GM18907 (cell line): ENCODE results near the gene APLNR.

Source experiments
- ATAC-seq: cut with Tn5 transposase; IDR thresholded peaks from one replicate; pipeline ENCODE4 v1.9.1; 2021; ENCODE audit warnings: mild to moderate bottlenecking, moderate library complexity; ENCODE audit not compliant: unreplicated experiment

Gene APLNR

DNA sequence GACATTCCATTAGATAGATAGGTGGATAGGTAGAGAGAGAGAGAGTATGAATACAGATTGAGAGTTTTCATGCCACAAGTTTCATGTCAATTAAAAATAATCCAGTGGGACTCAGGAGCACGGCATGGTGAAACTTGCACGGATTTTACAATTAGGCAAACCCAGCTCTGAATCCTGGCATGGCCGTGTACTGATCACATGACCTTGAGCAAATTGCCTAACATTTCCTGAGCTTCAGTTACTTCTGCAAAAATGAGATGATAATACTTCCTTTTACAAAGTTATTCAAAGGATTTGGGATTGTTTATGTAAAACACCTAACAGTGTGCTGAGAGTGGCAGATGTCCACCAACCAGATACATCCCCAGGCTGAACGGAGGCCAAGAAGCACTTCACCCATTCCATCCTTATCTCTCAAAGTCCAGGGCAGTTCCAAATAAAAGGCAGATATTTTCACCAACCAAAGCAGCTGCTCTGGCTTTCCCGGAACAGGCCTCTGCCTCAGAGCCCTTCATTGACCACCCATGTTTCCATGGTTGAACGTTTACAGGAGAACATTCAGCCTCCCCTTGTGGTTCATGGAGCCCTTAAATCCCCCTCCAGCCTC, 17.9 kb downstream of the APLNR start:
- no peak for ATAC-seq

DNA sequence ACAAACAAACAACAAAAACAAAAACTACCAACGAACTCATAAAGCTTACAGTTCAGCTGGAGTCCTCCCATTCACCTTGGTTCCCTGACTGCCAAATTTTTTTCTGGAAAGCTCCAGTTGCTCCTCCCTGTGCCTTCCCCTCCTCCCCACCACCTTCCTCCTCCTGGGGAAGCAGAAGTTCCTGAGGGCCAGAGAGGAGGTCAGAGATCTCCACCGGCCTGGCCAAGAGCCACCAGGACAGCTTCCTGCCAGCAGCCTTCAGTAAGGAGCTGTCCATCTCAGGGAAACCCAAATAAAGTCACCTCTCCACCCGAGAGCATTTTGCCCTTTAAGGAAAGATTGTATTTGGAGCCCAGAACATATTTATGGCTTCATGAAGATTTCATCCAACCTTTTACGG, 20.0 kb downstream of the APLNR start:
- no peak for ATAC-seq

DNA sequence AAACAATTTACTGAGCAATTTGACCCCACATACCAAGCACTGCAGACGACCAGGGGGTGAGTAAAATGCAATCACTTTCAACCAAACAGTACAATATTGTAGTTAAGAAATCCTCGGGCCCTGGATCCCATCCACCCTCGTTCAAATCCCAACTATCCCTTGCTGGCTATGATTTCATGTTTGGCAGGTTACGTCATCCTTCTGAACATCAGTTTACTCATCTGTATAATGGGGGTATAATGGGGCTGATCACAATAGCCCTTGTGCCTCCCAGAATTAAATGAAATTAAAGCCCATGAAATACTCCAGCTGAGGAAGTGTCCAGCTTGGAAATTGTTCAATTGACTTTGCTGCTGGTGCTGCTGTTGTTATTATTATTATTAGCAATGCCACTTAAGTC, 20.6 kb downstream of the APLNR start:
- no peak for ATAC-seq

DNA sequence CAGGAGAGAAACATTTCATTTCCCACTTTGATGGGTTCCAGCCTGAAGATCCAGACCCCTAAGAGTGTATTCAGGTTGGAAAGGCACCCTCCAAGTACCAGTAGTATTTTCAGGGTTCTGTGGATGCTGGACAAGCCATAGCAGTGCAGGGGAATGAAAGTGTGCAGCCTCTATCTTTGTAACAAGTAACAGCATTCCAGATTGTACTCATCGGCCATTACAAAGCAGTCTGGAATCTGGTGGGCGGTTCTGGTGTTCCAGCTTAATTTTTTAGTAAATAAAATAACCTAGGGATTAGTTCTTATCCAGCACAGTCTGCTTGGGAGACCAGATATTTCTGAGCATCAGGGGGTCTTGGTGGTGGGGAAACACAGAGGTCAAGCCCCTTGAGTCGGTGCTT, 22.6 kb downstream of the APLNR start:
- no peak for ATAC-seq

DNA sequence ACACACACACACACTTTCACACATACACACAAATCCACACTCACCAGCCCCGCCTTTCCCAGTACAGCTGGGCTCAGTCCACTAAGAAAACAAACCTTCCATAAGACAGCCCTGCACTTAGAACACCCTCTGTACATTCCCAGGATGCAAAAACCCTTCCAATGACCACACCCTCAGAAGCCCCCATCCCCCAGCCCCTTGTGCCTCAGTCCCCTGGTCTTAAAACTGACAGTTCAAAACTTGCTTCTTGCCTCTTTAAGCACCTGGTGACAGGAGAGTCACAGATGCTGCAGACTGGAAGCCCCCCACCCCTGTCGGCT, 23.0 kb downstream of the APLNR start:
- ATAC-seq, result no peak

DNA sequence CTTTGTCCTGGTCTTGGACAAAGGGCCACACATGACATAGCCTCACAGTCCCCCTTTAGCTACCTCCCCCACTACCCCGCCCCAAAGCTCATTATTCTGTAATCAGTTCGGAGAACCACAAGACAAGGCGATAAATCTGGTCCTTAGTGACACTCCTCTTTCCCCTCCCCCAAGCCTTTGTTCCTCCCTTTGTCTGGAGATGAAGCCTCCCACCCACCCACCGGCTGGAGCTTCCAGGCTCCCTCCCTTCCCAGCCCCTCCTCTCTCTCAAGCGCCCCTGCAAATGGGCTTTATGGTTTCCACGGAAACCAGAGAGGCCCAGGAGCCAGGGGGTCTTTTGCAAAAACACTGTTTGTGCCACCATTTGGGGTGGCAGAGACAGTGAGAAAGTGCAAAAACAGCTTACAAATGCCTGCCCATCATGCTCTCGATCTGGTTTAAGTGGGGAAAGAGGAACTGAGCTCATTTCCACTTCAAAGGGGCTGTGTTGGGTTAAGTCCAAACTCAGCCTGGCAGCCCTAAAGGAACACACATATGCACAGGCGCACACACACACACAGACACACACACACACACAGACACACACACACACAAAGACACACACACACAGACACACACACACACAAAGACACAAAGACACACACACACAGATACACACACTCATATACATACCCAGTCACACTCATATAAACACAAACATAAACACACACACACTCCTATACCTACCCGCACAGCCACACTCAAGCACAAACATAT, 23.5 kb downstream of the APLNR start:
- no peak for ATAC-seq

DNA sequence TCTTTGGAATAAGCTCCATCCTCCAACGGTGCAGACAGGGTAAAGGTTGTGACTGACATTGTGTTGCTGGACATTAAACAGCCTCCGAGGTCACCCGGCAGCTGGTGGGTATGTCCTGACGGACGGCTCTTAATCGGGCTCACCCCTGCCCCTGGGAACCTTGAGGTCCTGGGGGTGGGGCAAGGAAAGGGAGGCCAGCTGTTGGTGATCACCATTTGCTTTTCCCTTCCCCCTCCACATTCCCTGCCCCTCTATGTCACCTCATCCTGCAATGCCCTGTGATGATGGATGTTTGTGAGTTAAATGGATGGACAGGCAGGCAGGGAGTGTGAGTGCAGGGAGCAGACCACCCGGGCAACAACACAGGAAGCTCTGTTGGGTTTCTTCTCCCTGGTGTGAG, 26.3 kb downstream of the APLNR start:
- no peak for ATAC-seq

DNA sequence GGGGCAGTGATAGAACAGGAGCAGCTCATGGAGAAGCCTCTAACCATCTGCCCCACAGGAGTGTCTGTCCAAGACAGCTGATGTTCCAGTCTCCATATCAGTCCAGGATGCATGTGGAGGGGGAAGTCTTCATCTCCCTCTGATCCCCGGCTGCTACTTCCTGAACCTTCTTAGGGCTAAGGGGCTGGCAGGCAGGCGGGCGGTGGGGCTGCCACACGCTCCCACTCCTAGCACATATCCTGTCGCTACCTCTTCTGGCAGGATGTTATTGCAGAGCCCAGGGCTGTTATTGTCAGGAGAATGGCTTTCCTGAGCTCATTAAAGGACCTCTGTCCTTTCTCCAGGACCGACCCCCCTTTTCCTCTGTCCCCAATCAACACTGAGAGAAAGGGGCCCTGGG, 29.9 kb downstream of the APLNR start:
- no peak for ATAC-seq

DNA sequence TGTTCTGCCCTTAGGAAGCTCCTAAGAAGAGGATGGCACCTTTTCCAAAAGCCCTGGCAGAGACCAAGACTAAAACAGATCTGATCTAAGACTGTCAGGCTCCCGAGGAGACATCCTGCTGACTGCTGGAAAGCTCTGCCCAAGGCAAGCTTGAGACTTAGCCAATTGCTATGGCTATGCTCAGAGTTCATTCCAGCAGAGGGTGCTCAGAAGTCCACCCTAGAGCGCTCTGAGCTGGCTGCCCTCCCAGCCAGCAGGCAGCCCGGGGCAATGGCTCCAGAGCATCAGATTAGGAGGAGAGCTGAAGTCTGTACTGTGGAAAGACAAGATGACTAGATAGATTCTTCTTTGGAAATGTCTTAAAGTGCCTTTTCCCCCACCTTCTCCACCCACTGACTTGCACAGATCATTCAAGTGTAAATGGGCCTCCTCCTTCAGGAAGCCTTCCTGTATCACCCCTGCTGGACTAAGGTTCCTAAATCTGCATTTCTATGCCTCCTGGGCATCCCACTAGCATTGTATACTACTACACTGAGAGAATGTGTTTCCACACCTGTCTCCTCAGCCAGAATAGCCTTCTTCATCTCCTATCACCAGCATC, 31.9 kb downstream of the APLNR start:
- no peak for ATAC-seq

DNA sequence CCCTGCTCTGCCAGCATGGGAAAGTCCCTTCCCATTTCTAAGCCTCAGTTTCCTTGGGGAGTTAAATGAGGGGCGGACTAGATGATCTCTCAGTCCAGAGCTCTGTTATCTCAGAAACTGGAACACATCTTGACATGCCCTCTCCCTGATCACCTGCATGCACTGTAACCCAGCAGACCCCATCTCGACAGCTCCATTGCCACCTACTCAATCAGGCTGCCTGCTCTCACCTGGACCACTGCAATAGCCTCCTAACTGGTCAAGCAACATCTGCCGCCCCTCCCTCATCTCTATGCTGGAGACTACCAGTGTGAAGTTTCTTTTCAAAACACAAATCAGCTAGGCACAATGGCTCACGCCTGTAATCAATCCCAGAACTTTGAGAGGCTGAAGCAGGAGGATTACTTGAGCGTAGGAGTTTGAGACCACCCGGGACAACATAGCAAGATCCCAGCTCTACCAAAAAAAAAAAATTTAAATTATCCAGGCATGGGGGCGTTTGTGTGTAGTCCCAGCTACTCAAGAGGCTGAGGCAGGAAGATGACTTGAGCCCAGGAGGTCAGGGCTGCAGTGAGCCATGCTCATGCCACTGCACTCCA, 33.1 kb downstream of the APLNR start:
- no peak for ATAC-seq

DNA sequence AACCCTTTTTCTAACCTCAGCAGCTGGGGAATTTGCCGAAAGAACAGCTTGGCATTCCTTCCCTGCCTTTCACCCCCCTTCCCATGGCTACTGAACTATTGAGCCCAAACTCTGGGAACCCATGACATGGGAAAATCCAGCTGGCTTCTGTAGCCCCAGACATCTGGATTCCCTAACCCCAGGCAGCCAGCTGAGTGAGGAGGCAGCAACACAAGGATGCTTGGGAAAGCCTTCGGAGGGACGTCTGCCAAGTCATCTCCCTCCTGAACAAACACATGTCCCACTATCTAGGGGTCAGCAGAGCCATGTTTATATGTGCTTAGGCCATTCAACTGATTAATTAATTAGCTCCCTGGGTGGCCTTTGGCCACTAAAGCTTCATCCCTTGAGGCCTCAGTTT, 33.7 kb downstream of the APLNR start:
- ATAC-seq, result no peak

DNA sequence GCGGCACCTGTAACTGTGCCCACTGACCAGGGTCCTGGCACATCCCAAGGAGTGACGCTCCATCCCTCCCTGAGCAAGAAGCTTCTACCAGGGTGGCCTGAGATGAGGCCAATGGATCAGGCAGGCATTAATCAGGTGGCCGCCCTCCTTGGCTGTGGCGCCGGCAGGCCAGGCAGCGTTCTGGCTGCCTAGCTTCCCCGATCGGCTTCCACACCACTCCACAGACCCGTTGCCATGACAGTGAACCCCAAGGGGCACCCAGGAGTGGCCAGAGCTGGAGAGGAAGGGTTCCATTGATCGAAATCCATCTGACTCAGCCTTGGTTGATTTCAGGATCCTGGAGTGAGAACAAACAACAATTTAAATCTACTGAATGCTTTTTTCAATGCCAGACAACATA, 34.8 kb downstream of the APLNR start:
- ATAC-seq, result no peak

DNA sequence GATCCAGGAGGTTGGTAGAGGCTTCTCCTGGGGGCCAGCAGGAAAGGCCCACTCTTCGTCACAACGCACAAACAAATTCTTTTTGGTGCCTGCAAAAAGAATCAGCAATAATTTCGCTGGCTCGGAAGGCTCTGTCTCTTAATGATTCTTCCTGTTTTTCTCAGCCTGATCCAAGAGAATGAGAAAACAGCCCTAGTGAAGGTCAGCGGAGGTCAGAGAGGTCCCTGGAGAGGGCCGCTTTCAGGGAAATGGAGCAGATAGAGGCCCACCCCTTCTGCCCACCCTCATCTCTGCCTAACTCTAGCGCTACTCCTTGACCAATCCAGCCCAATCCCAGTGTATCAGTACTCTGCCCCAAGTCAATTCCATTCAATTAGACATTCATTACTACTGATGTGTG, 36.1 kb downstream of the APLNR start:
- ATAC-seq, result no peak

DNA sequence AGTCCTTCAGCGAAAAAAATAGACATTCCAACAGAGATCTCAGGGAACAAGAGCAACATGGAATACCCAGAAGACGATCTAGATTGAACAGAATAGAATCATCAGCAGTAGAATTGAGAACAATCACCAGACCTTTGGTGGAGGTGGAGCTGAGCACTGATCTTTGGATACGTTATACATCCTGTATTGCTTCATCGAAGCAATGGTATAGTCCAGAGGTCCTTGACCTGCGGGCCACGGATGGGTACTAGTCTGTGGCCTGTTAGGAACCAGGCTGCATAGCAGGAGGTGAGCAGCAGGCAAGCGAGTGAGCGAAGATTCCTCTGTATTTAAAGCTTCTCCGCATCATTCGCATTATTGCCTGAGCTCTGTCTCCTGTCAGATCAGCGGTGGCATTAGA, 37.7 kb downstream of the APLNR start:
- no peak for ATAC-seq

DNA sequence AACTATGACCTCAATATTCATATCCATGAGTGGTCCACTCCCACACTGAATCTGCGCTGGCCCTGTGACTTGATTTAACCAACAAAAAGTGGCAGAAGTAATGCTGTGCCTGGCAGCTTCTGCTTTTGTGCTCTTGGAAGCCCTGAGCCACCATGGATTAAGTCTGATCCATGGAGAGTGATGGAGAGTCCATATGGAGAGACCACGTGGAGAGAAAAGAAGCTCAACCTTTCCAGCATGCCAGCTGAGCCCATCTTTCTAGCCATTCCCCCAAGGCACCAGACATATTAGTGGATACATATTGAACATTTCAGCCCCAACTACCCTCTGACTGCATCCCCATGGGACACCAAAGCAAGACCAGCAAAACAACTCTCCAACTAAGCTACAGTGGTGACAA, 39.3 kb downstream of the APLNR start:
- no peak for ATAC-seq

DNA sequence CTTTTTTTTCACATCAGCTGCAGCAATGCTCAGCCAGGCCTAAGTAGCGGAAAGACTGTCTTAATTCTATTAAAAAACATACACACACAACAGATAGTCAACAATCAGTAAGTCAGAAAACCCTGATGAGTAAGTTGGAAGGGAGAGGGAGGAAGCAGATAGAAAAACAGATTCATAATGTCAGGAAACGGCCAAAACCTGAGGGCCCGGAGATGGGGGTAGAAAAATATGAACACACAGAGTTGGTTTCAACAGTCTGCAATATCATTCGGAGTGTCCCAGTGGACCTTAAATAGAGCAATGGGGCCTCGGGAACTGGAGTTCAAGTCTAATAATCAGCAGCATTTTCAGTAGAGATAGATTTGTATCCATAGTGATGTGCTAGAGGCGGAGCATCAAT, 40.5 kb downstream of the APLNR start:
- no peak for ATAC-seq

DNA sequence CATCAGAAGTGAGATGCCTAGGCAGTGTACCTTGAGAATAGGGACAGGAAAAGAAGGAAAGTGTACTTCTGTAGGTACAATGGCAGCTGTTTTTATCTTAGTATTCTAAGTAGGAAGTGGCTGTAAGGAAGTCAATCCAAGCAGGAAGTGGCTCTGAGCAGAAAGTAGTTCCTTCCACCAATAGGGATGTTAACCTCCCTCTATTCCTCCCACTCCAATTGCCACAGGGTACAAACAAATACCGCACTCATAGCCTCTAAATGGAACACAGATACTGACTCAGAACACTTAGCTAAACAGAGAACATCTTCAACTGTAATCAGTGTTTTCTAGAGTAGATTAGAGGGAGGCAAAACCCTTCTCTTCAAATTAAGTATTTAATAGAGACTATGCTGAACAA, 44.7 kb downstream of the APLNR start:
- ATAC-seq, result no peak

DNA sequence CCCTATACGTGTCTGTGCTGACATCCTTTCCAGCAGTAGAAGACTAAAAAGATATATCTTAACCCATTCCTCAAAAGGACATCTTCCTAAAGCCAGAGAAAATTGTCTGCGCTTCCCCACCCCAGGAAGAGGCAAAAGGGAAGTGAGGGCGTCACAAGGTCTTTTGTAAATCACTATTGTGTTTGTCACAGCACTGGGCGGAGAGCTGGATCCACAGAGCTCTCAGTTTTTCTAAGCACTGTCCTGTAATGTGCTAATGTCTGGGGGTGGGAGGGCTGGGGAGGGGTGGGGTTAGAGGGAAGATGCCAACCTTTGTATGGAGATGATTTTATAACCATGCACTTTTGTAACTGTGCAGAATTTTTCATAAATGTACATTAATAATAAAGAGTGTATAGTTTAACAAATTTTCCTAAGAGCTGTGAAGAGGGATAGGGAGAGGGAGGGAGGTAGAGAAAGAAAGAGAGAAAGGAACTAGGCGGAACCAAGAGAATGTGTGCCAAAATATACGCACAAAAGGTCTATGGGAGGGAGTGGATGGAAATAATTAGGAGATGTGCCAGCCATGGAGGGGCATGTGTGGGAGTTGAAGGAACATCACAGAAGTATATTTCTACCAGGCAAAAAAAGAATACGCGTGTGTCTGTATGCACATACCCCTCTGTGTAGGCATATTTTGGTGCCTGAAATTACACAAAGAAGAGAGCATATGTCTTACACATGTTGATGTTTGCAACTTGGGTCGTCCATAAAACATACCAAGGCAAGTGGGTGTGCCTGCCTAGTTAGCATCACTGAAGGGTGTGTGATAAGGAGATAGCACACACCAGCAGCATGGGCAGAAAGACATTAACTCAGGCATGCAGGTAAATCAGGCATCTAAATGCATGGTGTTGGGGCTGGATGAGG, 45.5 kb downstream of the APLNR start:
- no peak for ATAC-seq

DNA sequence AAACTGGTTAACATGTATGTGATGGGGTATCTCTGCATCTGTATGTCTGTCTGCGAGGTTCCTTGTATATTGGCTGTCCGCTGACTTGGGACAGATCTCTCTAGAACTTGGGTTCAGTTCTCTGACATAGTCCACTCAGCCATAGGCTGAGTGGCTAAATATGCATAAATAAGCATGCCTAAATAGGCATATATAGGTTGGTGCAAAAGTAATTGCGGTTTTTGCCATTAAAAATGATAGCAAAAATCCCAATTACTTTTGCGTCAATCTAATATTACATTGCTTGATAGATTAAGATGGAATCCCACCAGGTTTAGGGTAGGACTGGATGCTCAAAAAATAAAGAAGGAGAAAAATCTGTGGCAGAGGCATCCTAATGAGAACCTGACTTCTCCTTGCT, 46.5 kb downstream of the APLNR start:
- ATAC-seq, result no peak
